Stimulated activated CD4-positive, alpha-beta T cell treated with anti-CD3 and anti-CD28 coated beads, TNF-alpha, amount 100 ng/mL, for 4 hours (primary cell): ENCODE results near the gene ZSCAN30.

ENCODE experiments used
- DNase-seq, 3 experiments: peaks; one replicate each; pipeline ENCODE4 v3.0.0-alpha.2; 2020; ENCODE audit warnings: low read depth in 3 of 3

Gene ZSCAN30

GRCh38 chr18:35278969-35279368, 11.1 kb downstream of the ZSCAN30 start:
- DNase-seq, result no peak

GRCh38 chr18:35278085-35278484, 11.9 kb downstream of the ZSCAN30 start:
- no peak for DNase-seq

- no peak for DNase-seq
These were observed 12.4 kb downstream of the ZSCAN30 start for GRCh38 chr18:35277633-35278032.

GRCh38 chr18:35276267-35276666, 13.8 kb downstream of the ZSCAN30 start:
- DNase-seq, result no peak

- DNase-seq, result no peak
These were observed 18.4 kb downstream of the ZSCAN30 start for GRCh38 chr18:35271656-35272055.

- DNase-seq, result no peak
These were observed 21.2 kb downstream of the ZSCAN30 start for GRCh38 chr18:35268821-35269220.

- no peak for DNase-seq
These were observed 22.2 kb downstream of the ZSCAN30 start for GRCh38 chr18:35267809-35268208.

- DNase-seq, result peak; percentile 43 to 59 (median 57)
These were observed 22.8 kb downstream of the ZSCAN30 start for GRCh38 chr18:35267161-35267651.

- DNase-seq, result no peak
These were observed 25.6 kb downstream of the ZSCAN30 start for GRCh38 chr18:35264409-35264808.

GRCh38 chr18:35256947-35257346, 33.1 kb downstream of the ZSCAN30 start:
- DNase-seq, result no peak

GRCh38 chr18:35253655-35254287, 36.3 kb downstream of the ZSCAN30 start:
- no peak for DNase-seq

GRCh38 chr18:35252466-35252865, 37.6 kb downstream of the ZSCAN30 start:
- no peak for DNase-seq

- no peak for DNase-seq
These were observed 41.6 kb downstream of the ZSCAN30 start for GRCh38 chr18:35248429-35248828.

- no peak for DNase-seq
These were observed 42.4 kb downstream of the ZSCAN30 start for GRCh38 chr18:35247412-35248249.

- DNase-seq, result no peak
These were observed 43.2 kb downstream of the ZSCAN30 start for GRCh38 chr18:35246831-35247230.

- DNase-seq, result no peak
These were observed 44.2 kb downstream of the ZSCAN30 start for GRCh38 chr18:35245719-35246317.

GRCh38 chr18:35244671-35245070, 45.4 kb downstream of the ZSCAN30 start:
- no peak for DNase-seq

- DNase-seq, result no peak
These were observed 47.6 kb downstream of the ZSCAN30 start for GRCh38 chr18:35242426-35242825.

- DNase-seq, result no peak
These were observed 48.6 kb downstream of the ZSCAN30 start for GRCh38 chr18:35241448-35241804.

GRCh38 chr18:35240664-35241447, 49.2 kb downstream of the ZSCAN30 start, which contains the start of gene ZNF397:
Gene ZNF397 (plus strand): TSS chr18:35241034. CDS start chr18:35242471, 1,437 bp downstream.
- peak; percentile 89 to 92 (median 90) for DNase-seq

- DNase-seq, result no peak
These were observed 50.7 kb downstream of the ZSCAN30 start for GRCh38 chr18:35239314-35239713.
